Measurements from ENCODE around the gene C1orf146. TPM values are rescaled to one million over a fixed set of nuclear protein-coding genes. Genes with fewer than 3 reads are reported as not detected.

The C1orf146 gene
- total and polyA plus RNA-seq, 2 of the 4 experiments (the other 2 are of a cell fraction) = not detected

DNA sequence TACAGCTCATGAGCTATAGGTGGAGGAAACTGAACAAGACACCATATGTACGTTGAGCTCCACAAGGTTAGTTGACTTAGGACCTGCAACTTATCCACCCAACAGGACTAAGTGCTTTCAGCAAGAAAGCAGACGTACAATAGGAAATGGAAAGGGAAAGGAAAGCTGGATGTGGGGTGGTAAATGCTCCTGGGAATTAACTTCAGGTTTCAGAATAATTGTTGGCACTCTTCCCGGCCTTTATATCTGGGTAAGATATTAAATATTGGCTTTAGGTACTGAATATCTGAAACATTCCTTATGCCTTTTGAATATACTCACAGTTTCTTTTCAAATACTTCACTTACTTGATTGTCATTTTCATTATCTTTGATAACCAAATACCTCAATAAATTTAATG lies 44.8 kb downstream of the C1orf146 start:
- H2BK15ac ChIP-seq (ENCODE audit: low read depth, low read length) = no peak overlapping the region
- no TSS peak for BruUV-seq (replicated peaks)
- POLR2A ChIA-PET (ENCODE audit: unreplicated experiment) = no interaction called here
- no peak overlapping the region for H4K5ac ChIP-seq (ENCODE audit: low read depth, low read length)
- H3K4ac ChIP-seq (ENCODE audit: low read depth, low read length) = no peak overlapping the region
- no peaks in the 10 kb centered on the region for H3K27me3 ChIP-seq (ENCODE audit: control insufficient read depth, insufficient read depth, low read length)
- in situ Hi-C loops (cut with MboI; ENCODE audit: low sequenced_read_pairs) (no loop called here), intact Hi-C loops (cut with micrococcal nuclease) (no loop called here), dilution Hi-C loops (cut with HindIII; ENCODE audit: low sequenced_read_pairs, unreplicated experiment) (no loop called here)
- H3K27ac ChIP-seq (ENCODE audit: insufficient read depth, low read length) = no peak overlapping the region
- CTCF ChIA-PET = interaction anchor here (0.6 kb wide), 2 partner anchors 48 to 515 kb away, joined by 3 read pairs; no protein-coding TSS in a partner anchor
- H3K14ac ChIP-seq (replicated peaks; ENCODE audit: low read depth, low read length) = no peak overlapping the region
- no peak overlapping the region for H3K23ac ChIP-seq (ENCODE audit: low read depth, low read length)
- H4K8ac ChIP-seq (ENCODE audit: low read depth in 2 of 2, low read length in 2 of 2) = no peak overlapping the region
- H3K4me3 ChIP-seq (ENCODE audit: insufficient read depth, low read depth, low read length) = no peak overlapping the region
- no peak overlapping the region for H3K18ac ChIP-seq (ENCODE audit: low read depth, low read length)
- H2AK5ac ChIP-seq (ENCODE audit: low read depth, low read length) = no peak overlapping the region
- H4K20me1 ChIP-seq (ENCODE audit: insufficient read depth, low read length) = no peaks in the 10 kb centered on the region; the same call in 1 of the 2 replicates
- no peak overlapping the region for H3K56ac ChIP-seq (ENCODE audit: extremely low read depth, insufficient read depth, low read length)
- no peak for ATAC-seq (ENCODE audit: low read depth)
- H3K79me1 ChIP-seq (ENCODE audit: low read depth in 1 of 2, low read length in 2 of 2) = no peaks in the 10 kb centered on the region
- H3K9me1 ChIP-seq (ENCODE audit: insufficient read depth, low read length) = no peaks in the 10 kb centered on the region; the same call in 1 of the 2 replicates
- no CpG with 5 or more reads among the region's 3 CpGs for WGBS, 2 experiments (ENCODE audit: extremely low coverage in 2 of 2, insufficient read length in 1 of 2)
- no peaks in the 10 kb centered on the region for H3K4me1 ChIP-seq (ENCODE audit: control insufficient read depth, insufficient read depth, low read length)
- no peak overlapping the region for H4K91ac ChIP-seq (ENCODE audit: insufficient read depth, low read depth, low read length)
- no peak overlapping the region for H2AK9ac ChIP-seq (replicated peaks; ENCODE audit: low read depth, low read length, poor library complexity)
- no peak overlapping the region for H2AFZ ChIP-seq (replicated peaks; ENCODE audit: low read length, poor library complexity)
- H2BK5ac ChIP-seq (ENCODE audit: low read depth, low read length, poor library complexity, severe bottlenecking) = no peak overlapping the region
- no peak overlapping the region for H2BK120ac ChIP-seq (ENCODE audit: low read depth, low read length)
- no peak overlapping the region for H3K9ac ChIP-seq (ENCODE audit: low read depth, low read length)
- no peak overlapping the region for H2BK20ac ChIP-seq (ENCODE audit: low read depth, low read length)
- H3K36me3 ChIP-seq (ENCODE audit: control insufficient read depth, insufficient read depth, low read length) = peaks cover 7% of the 10 kb centered on the region
- DNase-seq = no peak
- TF ChIP-seq, protein P1, sequence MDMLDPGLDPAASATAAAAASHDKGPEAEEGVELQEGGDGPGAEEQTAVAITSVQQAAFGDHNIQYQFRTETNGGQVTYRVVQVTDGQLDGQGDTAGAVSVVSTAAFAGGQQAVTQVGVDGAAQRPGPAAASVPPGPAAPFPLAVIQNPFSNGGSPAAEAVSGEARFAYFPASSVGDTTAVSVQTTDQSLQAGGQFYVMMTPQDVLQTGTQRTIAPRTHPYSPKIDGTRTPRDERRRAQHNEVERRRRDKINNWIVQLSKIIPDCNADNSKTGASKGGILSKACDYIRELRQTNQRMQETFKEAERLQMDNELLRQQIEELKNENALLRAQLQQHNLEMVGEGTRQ (IDR thresholded peaks at IDR 0.05; ENCODE audit: low read depth, low read length) = no peak
- no peak for TF ChIP-seq SMC3 (IDR thresholded peaks at IDR 0.05; ENCODE audit: low read depth, low read length)
- TF ChIP-seq RCOR1 (IDR thresholded peaks at IDR 0.05; ENCODE audit: insufficient replicate concordance, low read length) = no peak
- no peak for TF ChIP-seq BHLHE40 (IDR thresholded peaks at IDR 0.05; ENCODE audit: low read depth, low read length)
- TF ChIP-seq MXI1 (IDR thresholded peaks at IDR 0.05; ENCODE audit: borderline replicate concordance, low read depth, low read length) = no peak
- no peak for TF ChIP-seq NFE2L2 (IDR thresholded peaks at IDR 0.05; ENCODE audit: low read depth, low read length)
- TF ChIP-seq RFX5 (IDR thresholded peaks at IDR 0.05; ENCODE audit: low read depth, low read length) = no peak
- TF ChIP-seq FOS (IDR thresholded peaks at IDR 0.05; ENCODE audit: low read depth, low read length) = no peak
- TF ChIP-seq, protein P2, sequence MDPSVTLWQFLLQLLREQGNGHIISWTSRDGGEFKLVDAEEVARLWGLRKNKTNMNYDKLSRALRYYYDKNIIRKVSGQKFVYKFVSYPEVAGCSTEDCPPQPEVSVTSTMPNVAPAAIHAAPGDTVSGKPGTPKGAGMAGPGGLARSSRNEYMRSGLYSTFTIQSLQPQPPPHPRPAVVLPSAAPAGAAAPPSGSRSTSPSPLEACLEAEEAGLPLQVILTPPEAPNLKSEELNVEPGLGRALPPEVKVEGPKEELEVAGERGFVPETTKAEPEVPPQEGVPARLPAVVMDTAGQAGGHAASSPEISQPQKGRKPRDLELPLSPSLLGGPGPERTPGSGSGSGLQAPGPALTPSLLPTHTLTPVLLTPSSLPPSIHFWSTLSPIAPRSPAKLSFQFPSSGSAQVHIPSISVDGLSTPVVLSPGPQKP (IDR thresholded peaks at IDR 0.05; ENCODE audit: borderline replicate concordance, low read depth, low read length) = no peak
- TF ChIP-seq RAD21 (IDR thresholded peaks at IDR 0.05; ENCODE audit: low read length) = no peak
- TF ChIP-seq, protein P3, sequence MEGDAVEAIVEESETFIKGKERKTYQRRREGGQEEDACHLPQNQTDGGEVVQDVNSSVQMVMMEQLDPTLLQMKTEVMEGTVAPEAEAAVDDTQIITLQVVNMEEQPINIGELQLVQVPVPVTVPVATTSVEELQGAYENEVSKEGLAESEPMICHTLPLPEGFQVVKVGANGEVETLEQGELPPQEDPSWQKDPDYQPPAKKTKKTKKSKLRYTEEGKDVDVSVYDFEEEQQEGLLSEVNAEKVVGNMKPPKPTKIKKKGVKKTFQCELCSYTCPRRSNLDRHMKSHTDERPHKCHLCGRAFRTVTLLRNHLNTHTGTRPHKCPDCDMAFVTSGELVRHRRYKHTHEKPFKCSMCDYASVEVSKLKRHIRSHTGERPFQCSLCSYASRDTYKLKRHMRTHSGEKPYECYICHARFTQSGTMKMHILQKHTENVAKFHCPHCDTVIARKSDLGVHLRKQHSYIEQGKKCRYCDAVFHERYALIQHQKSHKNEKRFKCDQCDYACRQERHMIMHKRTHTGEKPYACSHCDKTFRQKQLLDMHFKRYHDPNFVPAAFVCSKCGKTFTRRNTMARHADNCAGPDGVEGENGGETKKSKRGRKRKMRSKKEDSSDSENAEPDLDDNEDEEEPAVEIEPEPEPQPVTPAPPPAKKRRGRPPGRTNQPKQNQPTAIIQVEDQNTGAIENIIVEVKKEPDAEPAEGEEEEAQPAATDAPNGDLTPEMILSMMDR (conservative IDR thresholded peaks at IDR 0.05; ENCODE audit: low read depth, low read length) = no peak
- TF ChIP-seq CEBPB (IDR thresholded peaks at IDR 0.05; ENCODE audit: low read depth, low read length) = no peak
- TF ChIP-seq POLR2A (IDR thresholded peaks at IDR 0.05; ENCODE audit: low read depth, low read length) = no peak
- no peak for TF ChIP-seq MAZ (IDR thresholded peaks at IDR 0.05; ENCODE audit: borderline replicate concordance, low read depth, low read length)
- no peak for TF ChIP-seq CHD1 (IDR thresholded peaks at IDR 0.05; ENCODE audit: low read depth, low read length)
- no peak for TF ChIP-seq MAFK (IDR thresholded peaks at IDR 0.05; ENCODE audit: low read depth, low read length)
- no peak overlapping the region for H3K4me2 ChIP-seq (ENCODE audit: low read depth, low read length)
- H3K9me3 ChIP-seq (ENCODE audit: control insufficient read depth, insufficient read depth, low read length) = no peaks in the 10 kb centered on the region
